Neural progenitor cell (in vitro differentiated cells): ENCODE results near the gene SIVA1.

Experiments
- EZH2 ChIP-seq: fragments of 200-600 bp; sonication (generic); IDR thresholded peaks from 2 replicates; pipeline ENCODE4 v1.6.1; 2017; ENCODE audit warnings: antibody characterized with exemption, mild to moderate bottlenecking, moderate library complexity
- EZH2phosphoT487 ChIP-seq: fragments of 200-600 bp; sonication (generic); IDR thresholded peaks from 2 replicates; pipeline ENCODE4 v1.6.1; 2017; ENCODE audit warnings: antibody characterized with exemption
- TF ChIP-seq, protein P1 (sequence below): fragments of 200-600 bp; sonication (generic); IDR thresholded peaks from 2 replicates; pipeline ENCODE4 v1.5.1; 2017; ENCODE audit warnings: antibody characterized with exemption, mild to moderate bottlenecking

- TF ChIP-seq, protein P1, sequence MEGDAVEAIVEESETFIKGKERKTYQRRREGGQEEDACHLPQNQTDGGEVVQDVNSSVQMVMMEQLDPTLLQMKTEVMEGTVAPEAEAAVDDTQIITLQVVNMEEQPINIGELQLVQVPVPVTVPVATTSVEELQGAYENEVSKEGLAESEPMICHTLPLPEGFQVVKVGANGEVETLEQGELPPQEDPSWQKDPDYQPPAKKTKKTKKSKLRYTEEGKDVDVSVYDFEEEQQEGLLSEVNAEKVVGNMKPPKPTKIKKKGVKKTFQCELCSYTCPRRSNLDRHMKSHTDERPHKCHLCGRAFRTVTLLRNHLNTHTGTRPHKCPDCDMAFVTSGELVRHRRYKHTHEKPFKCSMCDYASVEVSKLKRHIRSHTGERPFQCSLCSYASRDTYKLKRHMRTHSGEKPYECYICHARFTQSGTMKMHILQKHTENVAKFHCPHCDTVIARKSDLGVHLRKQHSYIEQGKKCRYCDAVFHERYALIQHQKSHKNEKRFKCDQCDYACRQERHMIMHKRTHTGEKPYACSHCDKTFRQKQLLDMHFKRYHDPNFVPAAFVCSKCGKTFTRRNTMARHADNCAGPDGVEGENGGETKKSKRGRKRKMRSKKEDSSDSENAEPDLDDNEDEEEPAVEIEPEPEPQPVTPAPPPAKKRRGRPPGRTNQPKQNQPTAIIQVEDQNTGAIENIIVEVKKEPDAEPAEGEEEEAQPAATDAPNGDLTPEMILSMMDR: no peak
- TF ChIP-seq EZH2 (no peak), EZH2phosphoT487 (no peak)
Measured at GRCh38 chr14:104792101-104792884, 39.3 kb downstream of the SIVA1 start.
